RWPE1 (cell line): ENCODE data around the gene KCTD5.
"Not testable (repeated sequence)": the region's sequence is repeated elsewhere in the genome, so short reads cannot be mapped to it uniquely, and the experiment has no call there.

Experiments used
- CTCF ChIA-PET: fragments of 350-600 bp; sonication (Branson Sonifier 250); formaldehyde crosslinking; extraction: SDS; loops from one replicate; lab custom pipeline; 2021; lab: Yijun Ruan, JAX
- POLR2A ChIA-PET: fragments of 400-600 bp; formaldehyde crosslinking; extraction: SDS; loops from one replicate; lab custom pipeline; 2020; ENCODE audit warnings: antibody characterized with exemption; ENCODE audit not compliant: low non-redundant PET; lab: Yijun Ruan, JAX
- DNase-seq: peaks from one replicate; pipeline ENCODE4 v3.0.0; 2012; ENCODE audit warnings: low spot score
- H3K27ac ChIP-seq: fragments of 450-650 bp; 2 replicates; pipeline ENCODE4 v1.5.1; 2017
- TF ChIP-seq, protein P1 (sequence below): fragments of 450-650 bp; conservative IDR thresholded peaks from 2 replicates; pipeline ENCODE4 v1.5.1; 2017; ENCODE audit warnings: low read depth, mild to moderate bottlenecking

The KCTD5 gene, protein sequence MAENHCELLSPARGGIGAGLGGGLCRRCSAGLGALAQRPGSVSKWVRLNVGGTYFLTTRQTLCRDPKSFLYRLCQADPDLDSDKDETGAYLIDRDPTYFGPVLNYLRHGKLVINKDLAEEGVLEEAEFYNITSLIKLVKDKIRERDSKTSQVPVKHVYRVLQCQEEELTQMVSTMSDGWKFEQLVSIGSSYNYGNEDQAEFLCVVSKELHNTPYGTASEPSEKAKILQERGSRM

DNA sequence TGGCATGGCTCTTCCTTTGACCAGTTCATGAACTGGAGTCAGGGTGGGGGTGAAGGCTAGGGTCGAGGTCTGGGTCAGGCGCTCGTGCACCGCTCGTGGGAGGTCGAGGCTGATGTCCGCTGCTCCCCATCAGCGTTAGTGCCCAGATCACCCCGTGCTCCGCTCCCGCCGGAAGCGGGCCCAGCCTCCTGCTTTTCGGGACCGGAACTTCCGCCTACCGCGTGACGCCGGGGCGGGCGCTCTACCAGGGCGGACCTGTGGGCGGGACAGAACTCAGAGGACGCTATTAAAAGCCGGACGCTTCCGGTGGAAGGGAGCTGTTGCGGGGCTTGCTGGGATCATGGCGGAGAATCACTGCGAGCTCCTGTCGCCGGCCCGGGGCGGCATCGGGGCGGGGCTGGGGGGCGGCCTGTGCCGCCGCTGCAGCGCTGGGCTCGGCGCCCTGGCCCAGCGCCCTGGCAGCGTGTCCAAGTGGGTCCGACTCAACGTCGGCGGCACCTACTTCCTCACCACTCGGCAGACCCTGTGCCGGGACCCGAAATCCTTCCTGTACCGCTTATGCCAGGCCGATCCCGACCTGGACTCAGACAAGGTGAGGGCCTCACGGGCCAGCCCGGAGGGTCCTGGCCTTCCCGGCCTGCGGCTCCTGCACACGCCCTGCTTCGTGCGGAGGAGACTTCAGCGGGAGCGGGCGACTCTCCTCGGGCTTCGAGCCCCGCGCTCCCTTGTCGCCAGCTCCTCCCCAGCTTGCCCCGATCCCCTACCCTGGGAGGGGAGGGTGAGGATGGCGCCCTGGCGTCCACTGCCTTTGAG lies at the start of gene KCTD5:
Gene KCTD5, plus strand, starts transcription at position 315 of the 813 bp plus-strand sequence. Its CDS starts 26 bp downstream, at position 341.
- POLR2A ChIA-PET: interaction anchor here (0.5 to 0.9 kb wide), 4 partner anchors 36 to 339 kb away, joined by 3 to 4 read pairs (median 3); no protein-coding TSS in a partner anchor
- CTCF ChIA-PET: interaction anchor here (0.8 kb wide), 1 partner anchor 16 kb away, joined by 3 read pairs; no protein-coding TSS in a partner anchor
- TF ChIP-seq, protein P1, sequence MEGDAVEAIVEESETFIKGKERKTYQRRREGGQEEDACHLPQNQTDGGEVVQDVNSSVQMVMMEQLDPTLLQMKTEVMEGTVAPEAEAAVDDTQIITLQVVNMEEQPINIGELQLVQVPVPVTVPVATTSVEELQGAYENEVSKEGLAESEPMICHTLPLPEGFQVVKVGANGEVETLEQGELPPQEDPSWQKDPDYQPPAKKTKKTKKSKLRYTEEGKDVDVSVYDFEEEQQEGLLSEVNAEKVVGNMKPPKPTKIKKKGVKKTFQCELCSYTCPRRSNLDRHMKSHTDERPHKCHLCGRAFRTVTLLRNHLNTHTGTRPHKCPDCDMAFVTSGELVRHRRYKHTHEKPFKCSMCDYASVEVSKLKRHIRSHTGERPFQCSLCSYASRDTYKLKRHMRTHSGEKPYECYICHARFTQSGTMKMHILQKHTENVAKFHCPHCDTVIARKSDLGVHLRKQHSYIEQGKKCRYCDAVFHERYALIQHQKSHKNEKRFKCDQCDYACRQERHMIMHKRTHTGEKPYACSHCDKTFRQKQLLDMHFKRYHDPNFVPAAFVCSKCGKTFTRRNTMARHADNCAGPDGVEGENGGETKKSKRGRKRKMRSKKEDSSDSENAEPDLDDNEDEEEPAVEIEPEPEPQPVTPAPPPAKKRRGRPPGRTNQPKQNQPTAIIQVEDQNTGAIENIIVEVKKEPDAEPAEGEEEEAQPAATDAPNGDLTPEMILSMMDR: no peak
- peak; percentile 92 for DNase-seq
- H3K27ac ChIP-seq: peak within 1 kb of the TSS; percentile 83

DNA sequence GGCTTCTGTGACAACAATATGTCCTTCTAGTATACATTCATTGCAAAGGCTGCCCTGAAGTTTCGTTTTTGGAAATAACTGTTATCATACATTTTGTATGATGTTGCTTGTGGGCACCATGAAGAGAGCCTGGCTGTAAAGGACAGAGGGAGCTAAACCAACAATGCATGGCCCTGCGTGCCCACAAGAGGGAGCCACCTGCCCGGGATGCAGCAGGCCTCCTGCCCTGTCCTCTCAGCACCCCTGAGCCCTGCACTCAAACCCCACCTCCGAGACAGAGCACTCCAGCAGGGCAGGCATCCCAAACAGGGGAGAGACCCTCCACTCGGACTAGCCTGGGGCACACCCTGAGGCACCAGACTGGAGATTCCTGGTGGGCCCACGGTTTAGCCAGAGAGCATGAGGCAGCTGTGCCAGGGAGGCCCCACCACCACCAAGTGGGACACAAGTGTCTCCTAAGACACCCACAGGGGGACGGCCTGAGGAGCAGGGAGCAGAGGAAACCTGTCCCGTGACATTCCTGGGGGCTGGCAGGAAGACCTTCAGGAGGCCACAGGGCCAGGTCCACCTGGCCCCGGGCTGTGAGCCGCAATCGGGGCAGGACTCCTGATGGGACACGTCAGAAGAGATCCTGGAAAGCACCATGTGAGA lies 43.1 kb upstream of the KCTD5 start:
- POLR2A ChIA-PET, DNase-seq, H3K27ac ChIP-seq: not testable (repeated sequence)

DNA sequence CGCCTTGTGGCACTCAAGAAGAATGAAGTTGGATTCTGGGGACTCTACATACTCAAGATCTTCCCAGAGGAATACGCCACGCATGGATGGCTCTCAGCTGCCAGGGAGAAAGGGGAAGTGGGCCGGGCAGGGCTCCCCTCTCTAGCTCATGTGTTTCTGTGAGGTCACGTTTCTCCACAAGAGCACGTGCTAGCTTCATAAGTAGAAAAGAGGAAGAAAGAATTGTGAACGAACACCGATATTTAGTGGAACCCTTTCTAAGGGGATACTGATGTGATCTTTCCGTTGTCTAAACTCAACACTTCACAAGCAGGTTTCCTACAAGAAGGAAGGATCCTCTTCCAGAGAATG lies 42.6 kb upstream of the KCTD5 start:
- H3K27ac ChIP-seq, DNase-seq, CTCF ChIA-PET, POLR2A ChIA-PET: not testable (repeated sequence)

More for the DNA sequence above, 43.1 kb upstream of the KCTD5 start:
- CTCF ChIA-PET: not testable (repeated sequence)

DNA sequence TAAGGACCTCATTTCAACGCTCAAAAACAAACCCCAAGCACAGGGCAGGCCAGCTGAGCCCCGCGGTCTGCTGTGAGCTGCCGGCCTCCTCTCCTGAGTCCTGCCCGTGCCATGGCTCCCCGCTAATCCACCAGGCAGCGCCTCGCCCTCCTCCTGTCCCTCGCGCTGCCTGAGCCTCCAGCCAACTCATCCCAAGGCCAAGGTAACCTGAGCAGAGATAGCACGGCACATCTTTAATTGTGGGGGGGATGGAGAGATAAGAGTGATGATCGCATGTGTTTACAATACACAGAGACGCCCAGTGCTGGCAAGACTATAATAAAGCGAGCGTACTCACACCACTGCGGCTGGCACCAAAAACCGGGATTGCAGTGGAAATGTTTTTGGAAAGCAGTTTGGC lies 39.8 kb upstream of the KCTD5 start:
- CTCF ChIA-PET, POLR2A ChIA-PET, DNase-seq, H3K27ac ChIP-seq: not testable (repeated sequence)

DNA sequence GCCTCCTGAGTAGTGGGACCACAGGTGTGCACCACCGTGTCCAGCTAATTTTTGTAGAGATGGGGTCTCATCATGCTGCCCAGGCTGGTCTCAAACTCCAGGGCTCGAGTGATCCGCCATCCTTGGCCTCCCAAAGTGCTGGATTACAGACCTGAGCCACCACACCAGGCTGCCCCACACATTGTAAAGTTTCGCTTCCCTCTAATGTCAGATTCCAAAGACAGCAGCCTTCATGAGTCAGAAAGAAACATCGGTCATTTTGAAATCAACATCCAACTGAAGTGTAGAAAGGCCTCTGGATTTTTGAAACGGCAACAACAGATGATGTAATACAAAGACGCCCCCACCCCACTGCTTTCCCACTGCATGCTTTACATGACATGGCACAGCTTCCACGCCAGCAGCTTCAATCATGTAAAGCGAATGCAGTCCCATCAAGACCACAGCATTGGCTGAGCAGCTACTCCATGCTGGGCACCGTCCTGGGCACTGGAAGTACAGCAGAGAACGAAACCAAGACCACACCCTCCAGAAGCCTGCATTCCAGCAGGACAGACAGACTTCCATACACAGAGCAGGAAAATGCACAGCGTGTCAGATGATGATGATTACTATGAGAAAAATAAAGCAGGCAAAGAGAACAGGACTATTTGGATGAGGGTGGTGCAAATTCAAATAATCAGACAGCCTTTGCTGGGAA lies 37.4 kb upstream of the KCTD5 start:
- DNase-seq, H3K27ac ChIP-seq, CTCF ChIA-PET, POLR2A ChIA-PET: not testable (repeated sequence)

DNA sequence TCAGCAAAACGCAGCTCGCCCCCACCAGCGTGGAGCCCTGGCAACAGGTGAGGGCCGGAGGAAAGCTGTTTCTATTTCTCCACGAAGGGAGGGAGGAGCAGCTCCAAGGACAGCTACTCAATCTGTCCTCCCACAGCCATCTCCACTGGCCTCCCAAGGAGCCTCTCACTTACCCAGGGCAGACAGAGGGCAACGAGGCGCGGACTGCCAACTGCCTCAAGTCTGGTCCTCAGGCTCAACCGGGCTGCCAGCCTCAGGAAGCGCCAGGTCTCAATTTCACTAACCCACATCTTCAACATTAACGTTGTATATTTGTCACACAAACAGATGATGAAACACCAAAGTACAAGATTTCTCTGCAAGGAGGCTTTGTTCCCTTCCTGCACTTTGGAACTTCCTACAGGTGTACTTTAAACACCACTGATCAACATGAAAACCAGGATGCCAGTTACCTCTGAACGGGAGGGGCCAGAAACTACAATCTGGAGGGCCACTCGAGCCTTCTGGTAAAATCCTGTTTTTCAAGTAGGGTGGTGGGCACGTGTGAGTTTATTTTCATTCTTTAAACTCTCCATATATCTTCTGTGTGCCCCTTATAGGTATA lies 31.0 kb upstream of the KCTD5 start:
- CTCF ChIA-PET, POLR2A ChIA-PET, DNase-seq, H3K27ac ChIP-seq: not testable (repeated sequence)

DNA sequence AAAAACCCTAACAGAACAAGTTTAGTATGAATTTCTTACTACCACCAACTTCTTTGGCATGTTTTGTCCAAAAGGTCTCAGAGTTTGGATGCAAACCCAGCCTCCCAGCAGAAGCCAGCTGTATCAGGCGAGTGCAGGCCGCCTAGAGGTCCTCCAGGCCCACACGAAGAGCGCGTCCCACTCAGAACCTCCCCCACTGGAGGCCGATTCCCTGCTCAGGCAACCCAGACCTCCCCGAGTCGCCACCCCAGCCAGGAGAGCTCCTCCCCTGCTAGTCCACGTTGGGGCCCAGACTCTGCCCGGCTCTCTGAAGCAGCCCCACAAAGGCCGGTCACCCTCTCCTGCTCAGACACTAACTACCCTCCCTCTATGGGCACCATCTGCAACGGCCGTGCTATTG lies 28.4 kb upstream of the KCTD5 start:
- CTCF ChIA-PET, H3K27ac ChIP-seq, POLR2A ChIA-PET, DNase-seq: not testable (repeated sequence)

DNA sequence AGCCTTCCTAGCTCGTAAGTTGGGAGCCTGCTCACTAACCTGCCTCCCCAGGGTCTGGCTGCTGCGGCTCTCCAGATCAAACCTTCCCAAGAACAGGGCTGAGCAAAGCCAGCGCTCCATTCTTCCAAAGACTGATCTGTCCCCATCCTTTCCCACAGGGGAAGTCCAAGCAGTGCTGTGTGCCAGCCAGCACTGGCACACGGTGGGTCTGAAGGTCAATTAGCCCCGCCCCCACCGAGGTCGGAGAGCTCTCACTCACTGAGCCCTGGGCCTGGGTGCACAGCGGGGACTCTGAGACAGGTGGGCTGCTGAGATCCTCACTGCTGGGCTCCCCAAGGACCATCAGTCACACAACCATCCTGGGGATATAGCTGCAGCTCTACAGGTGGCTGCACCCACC lies 27.4 kb upstream of the KCTD5 start:
- POLR2A ChIA-PET, H3K27ac ChIP-seq, DNase-seq, CTCF ChIA-PET: not testable (repeated sequence)

DNA sequence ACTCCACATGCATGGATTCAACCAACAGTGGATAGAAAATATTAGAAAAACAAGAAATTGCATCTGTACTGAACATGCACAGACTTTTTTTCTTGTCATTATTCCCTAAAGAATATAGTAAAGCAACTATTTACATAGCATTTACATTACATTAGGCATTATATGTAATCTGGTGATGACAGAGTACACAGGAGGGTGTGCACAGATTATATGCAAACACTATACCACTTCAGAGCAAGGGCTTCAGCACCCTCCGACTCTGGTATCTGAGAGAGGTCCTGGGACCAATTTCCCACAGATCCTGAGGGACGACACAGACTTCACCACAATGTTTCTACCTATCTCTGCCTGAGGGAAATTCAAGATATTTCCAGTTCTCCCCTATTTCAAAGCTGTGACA lies 25.3 kb upstream of the KCTD5 start:
- no peak for DNase-seq
- CTCF ChIA-PET: no interaction called here
- TF ChIP-seq, protein P1: no peak
- H3K27ac ChIP-seq: no peak overlapping the region
- POLR2A ChIA-PET: no interaction called here

DNA sequence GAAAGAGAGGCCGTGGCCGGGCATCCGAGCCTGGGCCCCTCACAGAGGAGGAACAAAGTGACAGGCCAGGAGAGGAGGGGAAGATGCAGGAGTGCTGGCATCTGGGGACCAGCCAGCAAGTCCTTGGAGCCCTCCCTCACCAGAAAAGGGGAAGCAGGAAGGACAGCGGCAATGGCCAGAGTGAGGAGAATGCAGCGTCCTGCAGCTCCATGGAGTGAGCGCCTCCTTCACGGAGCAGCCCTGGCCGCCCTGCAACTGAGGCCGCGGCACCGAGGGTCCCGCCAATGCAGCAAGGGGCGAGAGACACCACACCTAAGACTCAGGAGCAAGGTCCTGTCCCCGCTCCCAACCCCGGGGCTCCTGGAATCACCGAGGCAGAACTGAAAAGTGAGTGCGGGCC lies 24.5 kb upstream of the KCTD5 start:
- H3K27ac ChIP-seq, CTCF ChIA-PET, DNase-seq, POLR2A ChIA-PET: not testable (repeated sequence)

DNA sequence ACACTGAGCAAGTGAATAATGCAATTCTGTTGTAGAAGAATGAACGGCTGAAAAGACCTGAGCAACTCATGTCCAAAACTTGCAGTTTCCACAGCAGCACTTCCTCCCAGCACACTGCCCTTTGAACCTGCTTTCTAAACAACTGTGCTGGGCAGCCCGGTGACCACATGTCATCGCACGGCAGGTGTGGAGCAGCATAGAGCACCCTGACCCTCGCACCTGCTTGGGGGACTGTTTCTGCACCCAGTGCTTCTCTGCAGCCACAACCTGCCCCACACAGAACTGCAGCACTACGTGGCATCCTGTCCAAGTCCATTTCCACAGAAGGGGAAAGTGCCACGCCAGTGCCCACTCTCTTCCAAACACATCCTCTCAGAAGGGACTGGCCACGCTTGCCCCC lies 22.8 kb upstream of the KCTD5 start:
- H3K27ac ChIP-seq, POLR2A ChIA-PET, CTCF ChIA-PET, DNase-seq: not testable (repeated sequence)

DNA sequence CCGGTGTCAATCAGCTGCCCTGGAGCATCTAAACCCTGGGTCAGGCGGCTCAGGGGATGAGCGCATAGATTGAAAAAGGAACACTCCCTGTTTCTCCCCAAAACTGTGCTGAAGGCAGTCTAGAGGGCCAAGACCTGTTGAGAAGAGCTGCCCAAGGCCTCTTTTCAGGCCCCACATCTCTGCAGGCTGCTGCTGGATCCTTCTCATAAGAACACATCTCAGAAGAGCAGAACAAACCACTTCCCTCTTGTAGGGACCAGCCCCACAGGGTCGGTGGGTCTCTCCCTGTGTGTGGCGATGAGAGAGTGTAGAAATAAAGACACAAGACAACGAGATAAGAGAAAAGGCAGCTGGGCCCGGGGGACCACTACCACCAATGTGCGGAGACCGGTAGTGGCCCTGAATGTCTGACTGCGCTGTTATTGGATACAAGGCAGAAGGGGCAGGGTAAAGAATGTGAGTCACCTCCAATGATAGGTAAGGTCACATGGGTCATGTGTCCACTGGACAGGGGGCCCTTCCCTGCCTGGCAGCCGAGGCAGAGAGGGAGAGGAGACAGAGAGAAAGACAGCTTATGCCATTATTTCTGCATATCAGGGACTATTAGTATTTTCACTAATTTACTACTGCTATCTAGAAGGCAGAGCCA lies 22.2 kb upstream of the KCTD5 start:
- CTCF ChIA-PET, POLR2A ChIA-PET, DNase-seq, H3K27ac ChIP-seq: not testable (repeated sequence)
